ENCODE data around the gene SNX32.
"Not testable (repeated sequence)": the region's sequence is repeated elsewhere in the genome, so short reads cannot be mapped to it uniquely, and the experiment has no call there.

Gene SNX32

GRCh38 chr11:65887723-65888162, 54.0 kb downstream of the SNX32 start:
- peaks cover 17% of the 10 kb centered on the region for H3K36me3 ChIP-seq (ENCODE audit: control insufficient read depth, insufficient read depth, low read length)
- H3K4me1 ChIP-seq (ENCODE audit: control insufficient read depth, insufficient read depth, low read length): peaks cover 32% of the 10 kb centered on the region
- H3K9me3 ChIP-seq (ENCODE audit: control insufficient read depth, low read length): no peaks in the 10 kb centered on the region
- H3K27me3 ChIP-seq (ENCODE audit: control insufficient read depth, insufficient read depth, low read length, poor library complexity, severe bottlenecking): peaks cover 34% of the 10 kb centered on the region
- peak overlapping the region; percentile 76 for H3K4me3 ChIP-seq (ENCODE audit: insufficient read depth, low read depth, low read length)
- 3 to 4% methylated on average over 23 of the region's 23 CpGs for WGBS, 2 experiments
- H3K27ac ChIP-seq (ENCODE audit: insufficient read depth, low read depth, low read length, poor library complexity, severe bottlenecking): peak overlapping the region; percentile 71

- WGBS, 2 experiments: 0% methylated on average over 57 of the region's 57 CpGs
- Histone ChIP-seq H3K36me3 (ENCODE audit: control insufficient read depth, insufficient read depth, low read length) (peaks cover 12% of the 10 kb centered on the region), H3K4me3 (ENCODE audit: insufficient read depth, low read depth, low read length) (peak within 1 kb of the TSS; percentile 76), H3K27me3 (ENCODE audit: control insufficient read depth, insufficient read depth, low read length, poor library complexity, severe bottlenecking) (peaks cover 34% of the 10 kb centered on the region), H3K4me1 (ENCODE audit: control insufficient read depth, insufficient read depth, low read length) (peaks cover 32% of the 10 kb centered on the region), H3K9me3 (ENCODE audit: control insufficient read depth, low read length) (no peaks in the 10 kb centered on the region), H3K27ac (ENCODE audit: insufficient read depth, low read depth, low read length, poor library complexity, severe bottlenecking) (peak within 1 kb of the TSS; percentile 71)
Measured at GRCh38 chr11:65888163-65888814, 54.5 kb downstream of the SNX32 start, which contains the start of gene FIBP. FIBP (minus strand) TSS chr11:65888471; CDS start chr11:65888418, 53 bp downstream.

- H3K4me1 ChIP-seq (ENCODE audit: control insufficient read depth, insufficient read depth, low read length): peaks cover 28% of the 10 kb centered on the region
- H3K4me3 ChIP-seq (ENCODE audit: insufficient read depth, low read depth, low read length): peak within 1 kb of the TSS; percentile 64
- H3K27ac ChIP-seq (ENCODE audit: insufficient read depth, low read depth, low read length, poor library complexity, severe bottlenecking): no peak within 1 kb of the TSS
- peaks cover 37% of the 10 kb centered on the region for H3K27me3 ChIP-seq (ENCODE audit: control insufficient read depth, insufficient read depth, low read length, poor library complexity, severe bottlenecking)
- 0 to 1% methylated on average over 94 of the region's 94 CpGs for WGBS, 2 experiments
- no peaks in the 10 kb centered on the region for H3K9me3 ChIP-seq (ENCODE audit: control insufficient read depth, low read length)
- peaks cover 3% of the 10 kb centered on the region for H3K36me3 ChIP-seq (ENCODE audit: control insufficient read depth, insufficient read depth, low read length)
Measured at GRCh38 chr11:65890324-65891218, 56.8 kb downstream of the SNX32 start, which contains the start of gene CCDC85B. CCDC85B (plus strand) TSS chr11:65890673; CDS start chr11:65890784, 111 bp downstream.

- H3K4me1 ChIP-seq (ENCODE audit: control insufficient read depth, insufficient read depth, low read length): peaks cover 28% of the 10 kb centered on the region
- no peaks in the 10 kb centered on the region for H3K9me3 ChIP-seq (ENCODE audit: control insufficient read depth, low read length)
- WGBS, 2 experiments: 6% methylated on average over 57 of the region's 57 CpGs
- no peak overlapping the region for H3K27ac ChIP-seq (ENCODE audit: insufficient read depth, low read depth, low read length, poor library complexity, severe bottlenecking)
- H3K36me3 ChIP-seq (ENCODE audit: control insufficient read depth, insufficient read depth, low read length): peaks cover 3% of the 10 kb centered on the region
- peaks cover 43% of the 10 kb centered on the region for H3K27me3 ChIP-seq (ENCODE audit: control insufficient read depth, insufficient read depth, low read length, poor library complexity, severe bottlenecking)
- peak overlapping the region; percentile 64 for H3K4me3 ChIP-seq (ENCODE audit: insufficient read depth, low read depth, low read length)
Measured at GRCh38 chr11:65891219-65892136, 57.7 kb downstream of the SNX32 start.

- H3K27me3 ChIP-seq (ENCODE audit: control insufficient read depth, insufficient read depth, low read length, poor library complexity, severe bottlenecking): peaks cover 47% of the 10 kb centered on the region
- H3K36me3 ChIP-seq (ENCODE audit: control insufficient read depth, insufficient read depth, low read length); H3K9me3 ChIP-seq (ENCODE audit: control insufficient read depth, low read length); H3K27ac ChIP-seq (ENCODE audit: insufficient read depth, low read depth, low read length, poor library complexity, severe bottlenecking): not testable (repeated sequence)
- peaks cover 28% of the 10 kb centered on the region for H3K4me1 ChIP-seq (ENCODE audit: control insufficient read depth, insufficient read depth, low read length)
- 83 to 86% methylated on average over 5 of the region's 5 CpGs for WGBS, 2 experiments
- H3K4me3 ChIP-seq (ENCODE audit: insufficient read depth, low read depth, low read length): peak overlapping the region; percentile 64
Measured at GRCh38 chr11:65892137-65892540, 58.4 kb downstream of the SNX32 start.

- no peaks in the 10 kb centered on the region for H3K36me3 ChIP-seq (ENCODE audit: control insufficient read depth, insufficient read depth, low read length)
- no peak overlapping the region for H3K4me3 ChIP-seq (ENCODE audit: insufficient read depth, low read depth, low read length)
- H3K4me1 ChIP-seq (ENCODE audit: control insufficient read depth, insufficient read depth, low read length): peaks cover 22% of the 10 kb centered on the region
- 89 to 90% methylated on average over 10 of the region's 10 CpGs for WGBS, 2 experiments
- no peaks in the 10 kb centered on the region for H3K9me3 ChIP-seq (ENCODE audit: control insufficient read depth, low read length)
- no peak overlapping the region for H3K27ac ChIP-seq (ENCODE audit: insufficient read depth, low read depth, low read length, poor library complexity, severe bottlenecking)
- peaks cover 53% of the 10 kb centered on the region for H3K27me3 ChIP-seq (ENCODE audit: control insufficient read depth, insufficient read depth, low read length, poor library complexity, severe bottlenecking)
Measured at GRCh38 chr11:65892661-65893317, 59.0 kb downstream of the SNX32 start.

GRCh38 chr11:65894034-65894591, 60.4 kb downstream of the SNX32 start:
- H3K4me3 ChIP-seq (ENCODE audit: insufficient read depth, low read depth, low read length): no peak overlapping the region
- H3K4me1 ChIP-seq (ENCODE audit: control insufficient read depth, insufficient read depth, low read length): peaks cover 19% of the 10 kb centered on the region
- H3K27me3 ChIP-seq (ENCODE audit: control insufficient read depth, insufficient read depth, low read length, poor library complexity, severe bottlenecking): peaks cover 62% of the 10 kb centered on the region
- H3K27ac ChIP-seq (ENCODE audit: insufficient read depth, low read depth, low read length, poor library complexity, severe bottlenecking): no peak overlapping the region
- 95% methylated on average over 16 of the region's 16 CpGs for WGBS, 2 experiments
- H3K36me3 ChIP-seq (ENCODE audit: control insufficient read depth, insufficient read depth, low read length): no peaks in the 10 kb centered on the region
- no peaks in the 10 kb centered on the region for H3K9me3 ChIP-seq (ENCODE audit: control insufficient read depth, low read length)

GRCh38 chr11:65895482-65895981, 61.8 kb downstream of the SNX32 start:
- H3K27me3 ChIP-seq (ENCODE audit: control insufficient read depth, insufficient read depth, low read length, poor library complexity, severe bottlenecking): peaks cover 64% of the 10 kb centered on the region
- H3K4me1 ChIP-seq (ENCODE audit: control insufficient read depth, insufficient read depth, low read length): peaks cover 12% of the 10 kb centered on the region
- 88 to 93% methylated on average over 5 of the region's 5 CpGs for WGBS, 2 experiments
- H3K36me3 ChIP-seq (ENCODE audit: control insufficient read depth, insufficient read depth, low read length): no peaks in the 10 kb centered on the region
- no peak overlapping the region for H3K27ac ChIP-seq (ENCODE audit: insufficient read depth, low read depth, low read length, poor library complexity, severe bottlenecking)
- no peaks in the 10 kb centered on the region for H3K9me3 ChIP-seq (ENCODE audit: control insufficient read depth, low read length)
- H3K4me3 ChIP-seq (ENCODE audit: insufficient read depth, low read depth, low read length): no peak overlapping the region

All from ectodermal cell (in vitro differentiated cells).